ENCODE measurements around the gene FLOT2.
A peak's percentile ranks its signal among the peaks of the same experiment; 100 is the strongest.
"Not testable (repeated sequence)": the region's sequence is repeated elsewhere in the genome, so short reads cannot be mapped to it uniquely, and the experiment has no call there.

FLOT2 gene

GRCh38 chr17:28842282-28843012, 55.1 kb downstream of the FLOT2 start, which contains the start of gene FAM222B:
TSS of gene FAM222B (minus strand) at chr17:28842790. CDS start at chr17:28766667, 76,123 bp downstream.
- DNase-seq = peak; percentile 83

GRCh38 chr17:28841901-28842281, 55.6 kb downstream of the FLOT2 start:
- DNase-seq = no peak

GRCh38 chr17:28839221-28839620, 58.3 kb downstream of the FLOT2 start:
- DNase-seq = no peak

DNA sequence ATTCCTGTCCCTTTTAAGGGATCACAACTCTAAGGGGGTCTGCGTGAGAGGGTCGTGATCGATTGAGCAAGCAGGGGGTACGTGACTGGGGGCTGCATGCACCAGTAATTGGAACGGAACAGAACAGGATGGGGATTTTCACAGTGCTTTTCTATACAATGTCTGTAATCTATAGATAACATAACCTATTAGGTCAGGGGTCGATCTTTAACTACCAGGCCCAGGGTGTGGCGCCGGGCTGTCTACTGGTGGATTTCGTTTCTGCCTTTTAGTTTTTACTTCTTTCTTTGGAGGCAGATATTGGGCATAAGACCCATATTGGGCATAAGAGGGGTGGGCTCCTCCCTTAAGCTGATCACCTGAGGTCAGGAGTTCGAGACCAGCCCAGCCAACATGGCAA, 61.0 kb downstream of the FLOT2 start:
- DNase-seq = not testable (repeated sequence)

- DNase-seq = no peak
Observed at GRCh38 chr17:28834420-28834819, 63.1 kb downstream of the FLOT2 start.

Measured in NCI-H1105 (cell line).